ENCODE measurements around the gene KRTAP22-2.

- TF ChIP-seq CTCF (IDR thresholded peaks at IDR 0.05) (no peak), POLR2A (IDR thresholded peaks at IDR 0.05) (no peak)
Measured at GRCh38 chr21:30620522-30620921, 30.3 kb upstream of the KRTAP22-2 start, which contains the start of gene KRTAP20-4.

All from lower leg skin (tissue), 3 donors.